ENCODE results near the gene PCDHGB6.

- TF ChIP-seq POLR2A (IDR thresholded peaks at IDR 0.05) = no peak
- no peak for TF ChIP-seq CTCF (IDR thresholded peaks at IDR 0.05)
Observed at GRCh38 chr5:141421489-141421855, 13.7 kb downstream of the PCDHGB6 start.

All from heart left ventricle (tissue), 13 donors.